GM04504 (cell line): ENCODE results near the gene CCL13.

Experiments used
- DNase-seq: peaks from one replicate; pipeline ENCODE4 v3.0.0-alpha.2; 2012; ENCODE audit warnings: low read depth

The CCL13 gene

GRCh38 chr17:34363183-34363661 is 6.9 kb downstream of the CCL13 start, which contains the start of gene CCL1:
TSS of gene CCL1 (minus strand) at chr17:34363233. CDS start at chr17:34363161, 72 bp downstream.
- no peak for DNase-seq

GRCh38 chr17:34364751-34365150 is 8.5 kb downstream of the CCL13 start:
- DNase-seq: no peak

GRCh38 chr17:34365340-34365739 is 9.1 kb downstream of the CCL13 start:
- DNase-seq: no peak

- no peak for DNase-seq
These were observed 9.7 kb downstream of the CCL13 start for GRCh38 chr17:34366010-34366409.

GRCh38 chr17:34366529-34367107 is 10.3 kb downstream of the CCL13 start:
- DNase-seq: no peak

- DNase-seq: no peak
These were observed 11.4 kb downstream of the CCL13 start for GRCh38 chr17:34367486-34368195.

- no peak for DNase-seq
These were observed 12.1 kb downstream of the CCL13 start for GRCh38 chr17:34368196-34368945.

- DNase-seq: no peak
These were observed 12.7 kb downstream of the CCL13 start for GRCh38 chr17:34368946-34369500.

GRCh38 chr17:34369571-34369970 is 13.3 kb downstream of the CCL13 start:
- no peak for DNase-seq

- no peak for DNase-seq
These were observed 14.2 kb downstream of the CCL13 start for GRCh38 chr17:34370376-34370996.

- DNase-seq: no peak
These were observed 14.7 kb downstream of the CCL13 start for GRCh38 chr17:34370997-34371395.

GRCh38 chr17:34371405-34372100 is 15.3 kb downstream of the CCL13 start:
- DNase-seq: no peak

- DNase-seq: no peak
These were observed 18.2 kb downstream of the CCL13 start for GRCh38 chr17:34374457-34374856.

- no peak for DNase-seq
These were observed 19.2 kb downstream of the CCL13 start for GRCh38 chr17:34375426-34375997.

GRCh38 chr17:34377078-34377823 is 21.0 kb downstream of the CCL13 start:
- no peak for DNase-seq

- DNase-seq: no peak
These were observed 22.4 kb downstream of the CCL13 start for GRCh38 chr17:34378664-34379101.

- no peak for DNase-seq
These were observed 23.6 kb downstream of the CCL13 start for GRCh38 chr17:34379868-34380267.

- DNase-seq: no peak
These were observed 26.4 kb downstream of the CCL13 start for GRCh38 chr17:34382621-34383124.

GRCh38 chr17:34383216-34383615 is 26.9 kb downstream of the CCL13 start:
- DNase-seq: no peak

GRCh38 chr17:34384271-34384670 is 28.0 kb downstream of the CCL13 start:
- no peak for DNase-seq
